GM12878 (cell line): ENCODE data around the gene LRGUK. TPM values are rescaled to one million over a fixed set of nuclear protein-coding genes. Genes with fewer than 3 reads are reported as not detected.

Experiments used
- ATAC-seq: fragments of 200-7000 bp; cut with Tn5 transposase; 3 replicates; pipeline ENCODE4 v1.9.1; 2020; ENCODE audit warnings: mild to moderate bottlenecking, moderate library complexity
- BruUV-seq: library from RNA; stranded (reverse); fragments of 400-500 nt; replicated peaks from 2 replicates; lab custom pipeline; 2021; lab: Mats Ljungman, UMichigan
- CTCF ChIA-PET: fragments of 300-600 bp; sonication (Branson Sonifier 250); formaldehyde crosslinking; extraction: SDS; loops from one replicate; lab custom pipeline; 2021; ENCODE audit warnings: inconsistent platforms; lab: Yijun Ruan, JAX
- POLR2A ChIA-PET: fragments of 350-600 bp; formaldehyde crosslinking; extraction: SDS; loops from one replicate; lab custom pipeline; 2021; ENCODE audit warnings: inconsistent platforms; lab: Charles Lee
- RAD21 ChIA-PET: fragments of 300-600 bp; sonication (Branson Sonifier 250); formaldehyde crosslinking; loops from one replicate; lab custom pipeline; 2023; ENCODE audit warnings: antibody characterized with exemption; ENCODE audit not compliant: unreplicated experiment; lab: Charles Lee
- SMC1A ChIA-PET: fragments of 300-600 bp; sonication (Branson Sonifier 250); formaldehyde crosslinking; loops from one replicate; lab custom pipeline; 2023; ENCODE audit not compliant: unreplicated experiment, uncharacterized antibody; lab: Charles Lee
- DNase-seq: peaks from one replicate; pipeline ENCODE4 v3.0.0-alpha.2; 2011; ENCODE audit warnings: low read depth, low spot score
- FAIRE-seq: peaks from 3 replicates; lab custom pipeline; 2011; peaks lifted over from hg19 to GRCh38; lab: Jason Lieb, UNC
- H2AFZ ChIP-seq: 2 replicates; pipeline ENCODE4 v1.6.0; 2011; ENCODE audit warnings: low read depth, low read length, control low read depth; ENCODE audit not compliant: control insufficient read depth
- H3K27ac ChIP-seq: 2 replicates; pipeline ENCODE4 v1.5.1; 2011; ENCODE audit warnings: control low read depth; ENCODE audit not compliant: control insufficient read depth, insufficient read depth
- H3K27me3 ChIP-seq, 2 experiments: replicated peaks in 1 of 2; 2 replicates each; pipeline versions ENCODE4 v1.6.0 to v1.6.1; 2011; ENCODE audit warnings: low read length in 1 of 2; ENCODE audit not compliant: control insufficient read depth in 2 of 2, insufficient read depth in 2 of 2
- H3K36me3 ChIP-seq, 2 experiments: 2 replicates each; pipeline ENCODE4 v1.5.1; 2011; ENCODE audit warnings: low read length in 1 of 2; ENCODE audit not compliant: control insufficient read depth in 2 of 2, insufficient read depth in 2 of 2
- H3K4me1 ChIP-seq: 2 replicates; pipeline ENCODE4 v1.6.1; 2011; ENCODE audit warnings: mild to moderate bottlenecking, low read length, moderate library complexity, mixed read lengths; ENCODE audit not compliant: control insufficient read depth, insufficient read depth
- H3K4me2 ChIP-seq: 2 replicates; pipeline ENCODE4 v1.6.0; 2011; ENCODE audit warnings: control low read depth; ENCODE audit not compliant: control insufficient read depth, insufficient read depth
- H3K4me3 ChIP-seq: fragments of 200-600 bp; sonication (generic); 2 replicates; pipeline ENCODE4 v1.5.1; 2016
- H3K79me2 ChIP-seq: 2 replicates; pipeline ENCODE4 v1.6.0; 2011; ENCODE audit warnings: low read length; ENCODE audit not compliant: control insufficient read depth, insufficient read depth
- H3K9ac ChIP-seq: 2 replicates; pipeline ENCODE4 v1.8.0; 2011; ENCODE audit warnings: low read length, control low read depth, mixed read lengths; ENCODE audit not compliant: control insufficient read depth, insufficient read depth
- H3K9me3 ChIP-seq: replicated peaks from 3 replicates; pipeline ENCODE4 v1.5.1; 2011; ENCODE audit warnings: mild to moderate bottlenecking, low read length; ENCODE audit not compliant: control insufficient read depth, insufficient read depth
- H4K20me1 ChIP-seq: 2 replicates; pipeline ENCODE4 v1.6.0; 2011; ENCODE audit not compliant: control insufficient read depth, insufficient read depth
- ATF2 ChIP-seq: IDR thresholded peaks from 2 replicates; pipeline ENCODE4 v1.6.1; 2012; ENCODE audit warnings: low read length, inconsistent platforms
- CBX3 ChIP-seq: fragments of 200-600 bp; sonication (generic); IDR thresholded peaks from 2 replicates; pipeline ENCODE4 v1.6.1; 2016; ENCODE audit warnings: low read depth, borderline replicate concordance
- ESRRA ChIP-seq: IDR thresholded peaks from 2 replicates; pipeline ENCODE4 v1.6.1; 2012; ENCODE audit warnings: mild to moderate bottlenecking, low read length, improper control_type of control experiment
- JUNB ChIP-seq: IDR thresholded peaks from 2 replicates; pipeline ENCODE4 v1.6.1; 2016; ENCODE audit warnings: antibody characterized with exemption, mild to moderate bottlenecking
- NFYA ChIP-seq: IDR thresholded peaks from 2 replicates; pipeline ENCODE4 v1.6.1; 2011; ENCODE audit warnings: low read depth, mild to moderate bottlenecking, low read length, improper control_type of control experiment, borderline replicate concordance
- NKRF ChIP-seq: fragments of 450-650 bp; conservative IDR thresholded peaks from 2 replicates; pipeline ENCODE4 v1.6.1; 2017; ENCODE audit warnings: mild to moderate bottlenecking, moderate library complexity
- NR2C2 ChIP-seq: IDR thresholded peaks from 2 replicates; pipeline ENCODE4 v1.6.1; 2011; ENCODE audit warnings: borderline replicate concordance, low read depth; ENCODE audit not compliant: control insufficient read depth, insufficient read length
- PKNOX1 ChIP-seq: fragments of 450-650 bp; IDR thresholded peaks from 2 replicates; pipeline ENCODE4 v1.6.1; 2016; ENCODE audit warnings: mild to moderate bottlenecking
- RB1 ChIP-seq: fragments of 450-650 bp; formaldehyde crosslinking; IDR thresholded peaks from 2 replicates; pipeline ENCODE4 v1.6.1; 2017; ENCODE audit warnings: mild to moderate bottlenecking, borderline replicate concordance
- RCOR1 ChIP-seq: conservative IDR thresholded peaks from 2 replicates; pipeline ENCODE4 v1.6.1; 2012; ENCODE audit warnings: low read depth, low read length, improper control_type of control experiment
- SMAD5 ChIP-seq: IDR thresholded peaks from 2 replicates; pipeline ENCODE4 v1.6.1; 2016; ENCODE audit warnings: antibody characterized with exemption, low read depth
- SP1 ChIP-seq: IDR thresholded peaks from one replicate; pipeline ENCODE4 v1.6.1; 2011; ENCODE audit warnings: low read depth, low read length
- SPI1 ChIP-seq: IDR thresholded peaks from 2 replicates; pipeline ENCODE4 v1.6.1; 2011; ENCODE audit warnings: low read depth, mild to moderate bottlenecking, low read length, moderate library complexity, borderline replicate concordance; ENCODE audit not compliant: insufficient read depth
- SREBF2 ChIP-seq: IDR thresholded peaks from 2 replicates; pipeline ENCODE4 v1.6.1; 2012; ENCODE audit warnings: mild to moderate bottlenecking, low read length
- STAT3 ChIP-seq: IDR thresholded peaks from 2 replicates; pipeline ENCODE4 v1.6.1; 2011; ENCODE audit warnings: low read depth, low read length, improper control_type of control experiment
- ZNF24 ChIP-seq: fragments of 450-650 bp; IDR thresholded peaks from 2 replicates; pipeline ENCODE4 v1.6.1; 2017; ENCODE audit warnings: antibody characterized with exemption, mild to moderate bottlenecking
- ZNF274 ChIP-seq: IDR thresholded peaks from one replicate; pipeline ENCODE4 v1.8.0; 2011; ENCODE audit not compliant: insufficient read length, insufficient read depth
- ZNF687 ChIP-seq: fragments of 450-650 bp; IDR thresholded peaks from 2 replicates; pipeline ENCODE4 v1.6.1; 2017; ENCODE audit warnings: mild to moderate bottlenecking, moderate library complexity
- in situ Hi-C: fragments of 300-500 bp; cut with MboI; formaldehyde crosslinking; loops from 9 replicates; pipeline ENCODE4 v1.14.3; 2018; ENCODE audit warnings: mixed read lengths
- intact Hi-C: fragments of 100-400 bp; cut with micrococcal nuclease; formaldehyde crosslinking; loops from one replicate; pipeline ENCODE4 v1.14.2; 2022; ENCODE audit not compliant: unreplicated experiment
- polyA plus RNA-seq, 11 experiments: library from polyadenylated mRNA; depleted of rRNA in 4 of 11; unstranded in 6 of 11; stranded (reverse) in 5 of 11; fragments of >200 nt; fragmentation: Nextera tagmentation in 4 of 11; fragmentation: Illumina TruSeq in 1 of 11; extraction: Ambion mirVana in 4 of 11; extraction: Trizol in 1 of 11; gene quantifications; 1 replicate in 1 of 11; 2 replicates in 10 of 11; pipeline versions ENCODE4 v1.2.1 to v1.2.3, GENCODE V29; 2011 to 2016; ENCODE audit warnings: inconsistent platforms in 2 of 11, missing spikeins in 2 of 11, low read depth in 1 of 11
- total RNA-seq, 4 experiments: library from RNA; depleted of rRNA in 3 of 4; stranded (reverse); fragments of >200 nt in 3 of 4; fragmentation: Illumina TruSeq in 1 of 4; extraction: Trizol in 1 of 4; gene quantifications; 2 replicates each; pipeline versions ENCODE4 v1.2.1 to v1.2.3, GENCODE V29; 2013 to 2021

Gene LRGUK
- total and polyA plus RNA-seq, 10 of the 15 experiments (the other 5 are each of a cell fraction or from before 2014, with no cell fraction given), result 0.04 to 0.14 (median 0.08) TPM; not detected in 3

- H3K4me3 ChIP-seq, result no peak overlapping the region
- in situ Hi-C loops (no loop called here), intact Hi-C loops (no loop called here)
- no peak overlapping the region for H3K4me2 ChIP-seq
- no peak for ATAC-seq
- ChIA-PET CTCF (no interaction called here), POLR2A (no interaction called here), RAD21 (no interaction called here), SMC1A (no interaction called here)
- H3K36me3 ChIP-seq, result no peaks in the 10 kb centered on the region
- no peak for FAIRE-seq
- no peaks in the 10 kb centered on the region for H4K20me1 ChIP-seq
- H3K4me1 ChIP-seq, result no peaks in the 10 kb centered on the region
- no peak overlapping the region for H2AFZ ChIP-seq
- H3K27me3 ChIP-seq, result no peaks in the 10 kb centered on the region
- H3K79me2 ChIP-seq, result no peaks in the 10 kb centered on the region
- no peaks in the 10 kb centered on the region for H3K9me3 ChIP-seq
- no peak for DNase-seq
- H3K9ac ChIP-seq, result no peak overlapping the region
- no TSS peak for BruUV-seq
- H3K27ac ChIP-seq, result no peak overlapping the region
- no peak for TF ChIP-seq SPI1
- TF ChIP-seq CBX3, result no peak
- TF ChIP-seq ATF2, result no peak
- TF ChIP-seq ESRRA, result no peak
- no peak for TF ChIP-seq ZNF687
- no peak for TF ChIP-seq SREBF2
- TF ChIP-seq SMAD5, result no peak
- TF ChIP-seq NKRF, result no peak
- TF ChIP-seq NR2C2, result no peak
- no peak for TF ChIP-seq RCOR1
- no peak for TF ChIP-seq NFYA
- no peak for TF ChIP-seq JUNB
- no peak for TF ChIP-seq ZNF274
- TF ChIP-seq STAT3, result no peak
- no peak for TF ChIP-seq SP1
- TF ChIP-seq PKNOX1, result no peak
- TF ChIP-seq ZNF24, result no peak
- no peak for TF ChIP-seq RB1
These were observed 62.4 kb downstream of the LRGUK start for GRCh38 chr7:134189559-134189958.
